Nephron progenitor cell (in vitro differentiated cells): Measurements from ENCODE around the gene CATSPERB.
A peak's percentile ranks its signal among the peaks of the same experiment; 100 is the strongest.
"Not testable (repeated sequence)": the region's sequence is repeated elsewhere in the genome, so short reads cannot be mapped to it uniquely, and the experiment has no call there.

ENCODE experiments used
- DNase-seq: peaks from one replicate; pipeline ENCODE4 v3.0.0; 2021
- H3K27ac Mint-ChIP-seq: 2 replicates; pipeline ENCODE4 v1.8.0; 2021; ENCODE audit warnings: mild to moderate bottlenecking, moderate library complexity, mixed read lengths
- H3K27me3 Mint-ChIP-seq: 2 replicates; pipeline ENCODE4 v1.8.0; 2021; ENCODE audit warnings: mild to moderate bottlenecking, low read depth, mixed read lengths; ENCODE audit not compliant: poor library complexity
- H3K36me3 Mint-ChIP-seq: 2 replicates; pipeline ENCODE4 v1.8.0; 2021; ENCODE audit warnings: low read depth, mixed read lengths
- H3K4me1 Mint-ChIP-seq: 2 replicates; pipeline ENCODE4 v1.8.0; 2021; ENCODE audit warnings: mixed read lengths
- H3K4me3 Mint-ChIP-seq: 2 replicates; pipeline ENCODE4 v1.8.0; 2021; ENCODE audit warnings: mild to moderate bottlenecking, moderate library complexity, mixed read lengths
- H3K9me3 Mint-ChIP-seq: 2 replicates; pipeline ENCODE4 v1.8.0; 2021; ENCODE audit warnings: mild to moderate bottlenecking, moderate library complexity, mixed read lengths
- TF ChIP-seq, protein P1 (sequence below): fragments of 200-600 bp; sonication (generic); IDR thresholded peaks from 2 replicates; pipeline ENCODE4 v1.5.0; 2021; ENCODE audit warnings: antibody characterized with exemption

Gene CATSPERB

DNA sequence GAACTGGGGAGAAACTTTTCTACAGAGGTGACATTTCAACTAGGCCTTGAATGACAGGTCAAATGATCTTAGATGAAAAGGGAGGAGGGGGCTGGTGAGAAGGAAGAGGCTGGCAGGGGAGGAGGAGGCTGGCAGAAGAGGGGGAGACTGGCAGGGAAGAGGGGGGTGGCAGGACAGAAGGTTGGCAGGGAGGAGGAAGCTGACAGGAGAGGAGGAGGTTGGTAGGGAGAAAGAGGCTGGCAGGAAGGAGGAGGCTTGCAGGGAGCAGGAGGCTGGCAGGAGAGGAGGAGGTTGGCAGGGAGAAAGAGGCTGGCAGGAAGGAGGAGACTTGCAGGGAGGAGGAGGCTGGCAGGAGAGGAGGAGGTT is 158.4 kb downstream of the CATSPERB start:
- H3K9me3 Mint-ChIP-seq = peaks cover 23% of the 10 kb centered on the region
- H3K36me3 Mint-ChIP-seq = no peaks in the 10 kb centered on the region
- peaks cover 17% of the 10 kb centered on the region for H3K4me1 Mint-ChIP-seq
- no peak for DNase-seq
- H3K27me3 Mint-ChIP-seq = peaks cover 55% of the 10 kb centered on the region
- TF ChIP-seq, protein P1, sequence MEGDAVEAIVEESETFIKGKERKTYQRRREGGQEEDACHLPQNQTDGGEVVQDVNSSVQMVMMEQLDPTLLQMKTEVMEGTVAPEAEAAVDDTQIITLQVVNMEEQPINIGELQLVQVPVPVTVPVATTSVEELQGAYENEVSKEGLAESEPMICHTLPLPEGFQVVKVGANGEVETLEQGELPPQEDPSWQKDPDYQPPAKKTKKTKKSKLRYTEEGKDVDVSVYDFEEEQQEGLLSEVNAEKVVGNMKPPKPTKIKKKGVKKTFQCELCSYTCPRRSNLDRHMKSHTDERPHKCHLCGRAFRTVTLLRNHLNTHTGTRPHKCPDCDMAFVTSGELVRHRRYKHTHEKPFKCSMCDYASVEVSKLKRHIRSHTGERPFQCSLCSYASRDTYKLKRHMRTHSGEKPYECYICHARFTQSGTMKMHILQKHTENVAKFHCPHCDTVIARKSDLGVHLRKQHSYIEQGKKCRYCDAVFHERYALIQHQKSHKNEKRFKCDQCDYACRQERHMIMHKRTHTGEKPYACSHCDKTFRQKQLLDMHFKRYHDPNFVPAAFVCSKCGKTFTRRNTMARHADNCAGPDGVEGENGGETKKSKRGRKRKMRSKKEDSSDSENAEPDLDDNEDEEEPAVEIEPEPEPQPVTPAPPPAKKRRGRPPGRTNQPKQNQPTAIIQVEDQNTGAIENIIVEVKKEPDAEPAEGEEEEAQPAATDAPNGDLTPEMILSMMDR = no peak
- no peak overlapping the region for H3K27ac Mint-ChIP-seq
- H3K4me3 Mint-ChIP-seq = peak overlapping the region; percentile 47

DNA sequence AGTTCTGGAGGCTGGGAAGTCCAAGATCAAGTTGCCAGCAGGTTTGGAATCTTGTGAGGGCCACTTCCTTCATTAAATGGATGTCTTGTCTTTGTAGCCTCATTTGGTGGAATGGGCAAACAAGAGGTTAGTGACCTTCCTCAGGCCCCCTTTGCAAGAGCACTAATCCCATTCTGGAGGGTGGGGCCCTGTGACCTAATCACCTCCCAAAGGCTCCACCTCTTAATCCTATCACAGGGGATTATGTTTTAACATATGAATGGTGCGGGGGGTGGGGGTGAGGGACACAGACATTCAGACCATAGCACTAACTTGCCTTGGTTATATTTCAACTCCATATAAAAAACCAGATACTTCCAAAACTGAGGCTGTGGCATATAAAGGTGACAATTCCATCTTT is 161.9 kb downstream of the CATSPERB start:
- H3K4me3 Mint-ChIP-seq = no peak overlapping the region
- TF ChIP-seq, protein P1 = no peak
- H3K27ac Mint-ChIP-seq = no peak overlapping the region
- peaks cover 54% of the 10 kb centered on the region for H3K27me3 Mint-ChIP-seq
- H3K9me3 Mint-ChIP-seq = peaks cover 11% of the 10 kb centered on the region
- H3K36me3 Mint-ChIP-seq = no peaks in the 10 kb centered on the region
- H3K4me1 Mint-ChIP-seq = peaks cover 8% of the 10 kb centered on the region
- no peak for DNase-seq

GRCh38 chr14:91569301-91569700 is 162.6 kb downstream of the CATSPERB start:
- no peaks in the 10 kb centered on the region for H3K36me3 Mint-ChIP-seq
- no peak for DNase-seq
- no peak overlapping the region for H3K4me3 Mint-ChIP-seq
- peaks cover 47% of the 10 kb centered on the region for H3K27me3 Mint-ChIP-seq
- peaks cover 16% of the 10 kb centered on the region for H3K9me3 Mint-ChIP-seq
- H3K27ac Mint-ChIP-seq = no peak overlapping the region
- TF ChIP-seq, protein P1 = no peak
- peaks cover 1% of the 10 kb centered on the region for H3K4me1 Mint-ChIP-seq

DNA sequence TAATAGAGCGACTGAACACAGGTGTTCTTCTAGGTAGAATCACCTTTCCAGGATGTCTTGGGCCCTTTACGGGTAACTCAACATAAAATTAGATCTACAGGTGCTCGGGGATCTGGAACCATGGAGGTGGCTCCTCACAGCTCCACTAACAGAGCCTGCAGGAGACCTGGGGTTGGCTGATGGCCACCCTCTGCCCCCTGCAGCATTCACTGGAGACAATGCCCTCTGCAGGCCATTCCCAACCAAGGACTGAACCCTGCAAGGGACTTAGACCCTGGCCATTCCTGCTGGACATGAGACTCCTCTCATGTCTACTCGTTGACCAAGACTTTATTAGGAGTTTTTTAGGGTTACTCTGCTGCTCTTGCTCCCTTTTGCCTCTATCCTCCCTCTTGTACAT is 163.3 kb downstream of the CATSPERB start:
- Mint-ChIP-seq H3K36me3 (no peaks in the 10 kb centered on the region), H3K27ac (no peak overlapping the region), H3K9me3 (peaks cover 23% of the 10 kb centered on the region), H3K4me3 (no peak overlapping the region), H3K4me1 (no peaks in the 10 kb centered on the region), H3K27me3 (peaks cover 40% of the 10 kb centered on the region)
- TF ChIP-seq, protein P1 = no peak
- no peak for DNase-seq

- H3K36me3 Mint-ChIP-seq, DNase-seq, H3K4me1 Mint-ChIP-seq: not testable (repeated sequence)
These were observed 164.1 kb downstream of the CATSPERB start for GRCh38 chr14:91567827-91568226.

DNA sequence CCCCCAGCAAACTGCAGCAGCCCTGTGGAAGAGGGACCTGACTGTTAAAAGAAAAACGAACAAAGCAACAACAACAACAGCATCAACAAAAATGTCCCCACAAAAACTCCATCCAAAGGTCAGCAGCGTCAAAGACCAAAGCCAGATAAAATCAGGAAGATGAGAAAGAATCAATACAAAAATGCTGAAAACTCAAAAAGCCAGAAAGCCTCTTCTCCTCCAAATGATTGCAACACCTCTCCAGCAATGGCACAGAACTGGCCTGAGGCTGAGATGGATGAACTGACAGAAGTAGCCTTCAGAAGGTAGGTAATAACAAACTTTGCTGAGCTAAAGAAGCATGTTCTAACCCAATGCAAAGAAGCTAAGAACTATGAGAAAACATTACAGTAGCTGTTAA is 176.4 kb downstream of the CATSPERB start:
- Mint-ChIP-seq H3K36me3 (peaks cover 7% of the 10 kb centered on the region), H3K4me3 (no peak overlapping the region), H3K27ac (no peak overlapping the region), H3K9me3 (peaks cover 52% of the 10 kb centered on the region), H3K4me1 (peaks cover 10% of the 10 kb centered on the region), H3K27me3 (peaks cover 7% of the 10 kb centered on the region)
- no peak for DNase-seq
- TF ChIP-seq, protein P1 = no peak

More at GRCh38 chr14:91567827-91568226, 164.1 kb downstream of the CATSPERB start:
- H3K4me3 Mint-ChIP-seq, H3K27ac Mint-ChIP-seq: not testable (repeated sequence)
- Mint-ChIP-seq H3K27me3 (peaks cover 32% of the 10 kb centered on the region), H3K9me3 (peaks cover 25% of the 10 kb centered on the region)
